Measurements from ENCODE around the gene SRGAP1.
"Not testable (repeated sequence)": the region's sequence is repeated elsewhere in the genome, so short reads cannot be mapped to it uniquely, and the experiment has no call there.

Gene SRGAP1

DNA sequence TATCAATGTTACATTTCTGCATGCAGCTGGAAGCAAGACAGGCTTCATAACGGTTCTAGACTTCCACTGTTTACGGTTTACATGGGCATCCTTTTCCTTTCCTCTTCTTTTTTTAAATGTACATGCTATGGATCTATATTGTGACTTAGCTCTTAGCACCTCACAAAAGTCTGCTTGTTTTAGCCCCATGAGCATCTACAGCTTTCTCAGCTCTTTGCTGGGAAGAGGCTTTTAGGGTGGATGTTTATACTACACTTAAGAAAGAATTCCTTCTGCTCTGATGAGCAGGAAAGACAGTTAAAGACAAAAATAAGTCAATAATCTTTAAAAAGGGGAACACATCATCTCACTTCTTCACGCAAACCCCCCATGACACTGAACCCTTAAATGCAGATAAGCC, 326.2 kb downstream of the SRGAP1 start:
- no peak for DNase-seq (ENCODE audit: low read depth)

DNA sequence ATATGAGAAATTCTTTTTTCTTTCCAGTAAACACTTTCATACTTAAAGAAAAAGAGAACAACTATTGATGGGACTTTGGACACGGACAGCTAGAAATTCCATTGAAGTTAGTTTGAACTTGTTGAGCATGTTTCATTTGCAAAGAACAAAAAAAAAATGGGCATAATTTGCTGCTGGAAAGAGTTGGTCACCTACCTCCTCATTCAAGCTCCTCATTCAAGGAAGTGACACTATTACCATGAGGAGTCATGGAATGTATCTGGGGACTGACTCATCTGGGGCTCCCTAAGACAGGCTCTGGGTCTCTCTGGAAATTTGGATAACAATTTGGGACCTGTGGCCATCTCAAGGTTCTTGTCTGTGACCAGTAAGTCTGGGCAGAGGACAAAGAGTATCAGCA, 327.2 kb downstream of the SRGAP1 start:
- DNase-seq (ENCODE audit: low read depth): peak; percentile 60

DNA sequence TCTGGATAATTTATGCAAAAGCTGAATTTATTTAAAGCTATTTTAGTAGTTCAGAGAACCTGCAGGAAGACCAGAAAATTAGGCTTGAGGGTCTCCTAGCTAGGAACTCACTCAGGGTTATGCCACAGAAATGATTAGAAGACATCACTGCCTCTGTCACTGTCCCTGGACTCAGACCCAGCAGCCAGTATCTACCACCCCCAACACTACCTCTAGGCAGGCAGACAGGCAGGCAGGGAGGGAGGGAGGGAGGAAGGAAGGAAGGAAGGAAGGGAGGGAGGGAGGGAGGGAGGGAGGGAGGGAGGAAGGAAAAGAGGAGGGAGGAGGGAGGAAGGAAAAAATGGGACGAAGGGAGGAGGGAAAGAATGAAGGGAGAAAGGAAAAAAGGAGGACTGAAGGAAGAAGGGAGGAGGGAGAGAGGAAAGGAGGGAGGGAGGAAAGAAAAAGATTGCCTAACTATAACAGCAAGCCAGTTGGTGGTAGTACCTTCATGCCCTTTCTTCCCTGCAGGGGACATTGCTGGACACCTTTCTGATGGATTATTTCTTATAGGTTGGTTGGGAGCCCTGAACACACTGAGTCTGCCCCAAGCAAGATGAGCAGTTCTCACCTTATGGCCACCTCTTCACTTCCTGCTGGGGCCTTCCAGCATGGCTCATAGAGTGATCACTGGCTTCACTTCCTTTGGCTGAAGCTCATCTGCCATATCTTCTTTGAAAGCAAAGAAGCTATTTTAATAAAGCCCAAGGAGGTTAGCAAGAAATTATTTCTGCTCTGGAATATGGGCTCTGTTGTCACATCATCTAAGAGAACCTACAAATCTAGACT, 327.9 kb downstream of the SRGAP1 start:
- no peak for DNase-seq (ENCODE audit: low read depth)

DNA sequence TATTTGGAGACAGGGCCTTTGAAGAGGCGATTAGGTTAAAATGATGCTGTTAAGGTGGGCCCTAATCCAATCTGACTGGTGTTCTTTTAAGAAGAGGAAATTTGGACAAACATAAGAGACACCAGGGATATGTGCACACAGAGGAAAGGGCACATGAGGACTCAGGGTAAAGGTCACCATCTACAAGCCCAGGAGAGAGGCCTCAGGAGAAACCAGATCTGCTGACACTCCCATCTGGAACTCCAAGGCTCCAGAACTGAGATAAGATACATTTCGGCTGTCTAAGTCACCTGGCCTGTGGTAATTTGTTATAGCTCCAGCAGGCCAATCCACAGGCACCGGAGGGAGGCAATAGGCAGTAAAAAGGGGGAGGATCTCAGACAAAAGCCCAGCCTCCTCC, 329.0 kb downstream of the SRGAP1 start:
- DNase-seq (ENCODE audit: low read depth): no peak

DNA sequence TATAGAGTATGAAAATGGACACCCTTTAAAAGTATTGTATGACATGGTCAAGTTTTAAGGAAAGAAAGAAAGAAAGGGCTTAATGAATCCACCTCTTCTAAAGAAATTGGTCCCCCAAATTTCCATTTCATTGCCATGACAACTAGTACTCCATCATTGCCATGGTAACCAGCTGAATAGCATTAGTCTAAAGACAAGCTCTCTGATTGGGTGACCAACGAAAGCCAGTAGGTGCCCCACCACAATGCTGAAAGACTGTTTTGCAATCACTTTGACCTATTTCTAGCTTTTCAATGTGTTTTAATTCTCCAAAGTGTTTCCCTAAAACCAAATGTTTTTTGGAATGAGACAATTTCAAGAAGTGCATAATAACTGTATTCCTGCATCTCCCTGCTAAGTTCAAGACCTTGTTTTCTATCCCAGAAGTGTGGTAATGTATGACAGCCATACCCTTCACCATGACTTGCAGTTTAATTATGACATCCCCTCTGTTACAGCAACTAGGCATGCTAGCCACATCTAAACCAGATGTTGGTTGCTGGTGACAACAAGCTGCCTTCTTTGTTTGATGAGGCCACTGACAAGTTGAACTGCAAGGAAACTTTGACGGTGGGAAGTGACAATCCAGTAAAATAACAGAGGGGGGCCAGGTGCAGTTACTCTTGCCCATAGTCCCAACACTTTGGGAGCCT, 330.9 kb downstream of the SRGAP1 start:
- no peak for DNase-seq (ENCODE audit: low read depth)

DNA sequence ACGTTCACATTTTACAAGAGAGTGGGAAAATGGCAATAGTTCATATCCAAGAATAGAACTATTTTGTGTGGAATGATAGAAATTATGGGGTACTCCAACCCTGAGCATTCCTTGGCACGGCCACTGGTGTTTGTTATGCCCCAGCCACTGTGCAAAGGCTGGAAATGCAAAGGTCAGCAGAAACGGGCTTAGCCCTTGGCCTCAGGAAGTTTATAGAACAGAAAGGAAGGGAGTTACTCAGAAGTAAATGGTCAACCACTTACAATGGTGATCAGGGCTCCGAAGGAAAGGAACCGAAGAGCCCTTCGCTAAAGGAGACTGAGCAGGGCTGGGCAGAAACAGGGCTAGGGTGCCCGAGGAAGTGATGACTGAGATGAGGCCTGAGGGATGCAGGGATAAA, 332.5 kb downstream of the SRGAP1 start:
- DNase-seq (ENCODE audit: low read depth): no peak

DNA sequence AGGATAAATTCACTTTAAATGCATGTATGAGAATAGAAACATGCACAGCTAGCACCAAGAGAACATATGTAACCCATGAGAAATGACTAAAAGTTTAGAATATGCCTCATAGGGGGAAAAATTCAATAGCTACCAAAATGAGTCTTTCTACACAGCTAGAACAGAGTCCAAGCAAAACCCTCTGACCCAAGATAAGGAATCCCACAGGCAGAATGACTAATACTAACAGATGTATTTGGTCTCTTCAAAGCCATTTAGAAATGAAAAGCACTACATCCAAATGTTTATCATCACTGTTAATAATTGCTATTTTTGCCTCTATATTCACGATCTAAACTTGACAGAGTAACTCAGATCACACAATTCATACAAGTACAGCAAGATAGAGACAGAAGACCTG, 333.6 kb downstream of the SRGAP1 start:
- peak; percentile 69 for DNase-seq (ENCODE audit: low read depth)

DNA sequence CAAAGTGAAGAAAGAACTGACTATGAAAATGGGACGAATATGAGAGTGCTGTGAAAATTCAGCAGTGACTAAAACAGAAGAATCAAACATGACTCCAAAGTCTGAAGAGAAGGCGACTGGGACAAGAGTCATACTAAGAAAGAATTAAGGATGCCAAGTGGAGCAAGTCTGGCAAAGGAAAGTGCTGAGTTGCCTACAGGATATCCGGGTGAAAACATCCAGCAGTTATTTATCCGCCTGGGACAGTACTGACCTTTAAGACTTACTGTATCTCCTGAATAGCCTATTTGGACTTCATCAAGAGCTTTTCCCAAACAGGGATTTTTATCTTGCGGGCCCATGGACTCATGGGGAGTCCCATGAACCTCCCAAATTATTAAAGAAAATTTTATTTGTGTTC, 336.5 kb downstream of the SRGAP1 start:
- DNase-seq (ENCODE audit: low read depth): peak; percentile 42

DNA sequence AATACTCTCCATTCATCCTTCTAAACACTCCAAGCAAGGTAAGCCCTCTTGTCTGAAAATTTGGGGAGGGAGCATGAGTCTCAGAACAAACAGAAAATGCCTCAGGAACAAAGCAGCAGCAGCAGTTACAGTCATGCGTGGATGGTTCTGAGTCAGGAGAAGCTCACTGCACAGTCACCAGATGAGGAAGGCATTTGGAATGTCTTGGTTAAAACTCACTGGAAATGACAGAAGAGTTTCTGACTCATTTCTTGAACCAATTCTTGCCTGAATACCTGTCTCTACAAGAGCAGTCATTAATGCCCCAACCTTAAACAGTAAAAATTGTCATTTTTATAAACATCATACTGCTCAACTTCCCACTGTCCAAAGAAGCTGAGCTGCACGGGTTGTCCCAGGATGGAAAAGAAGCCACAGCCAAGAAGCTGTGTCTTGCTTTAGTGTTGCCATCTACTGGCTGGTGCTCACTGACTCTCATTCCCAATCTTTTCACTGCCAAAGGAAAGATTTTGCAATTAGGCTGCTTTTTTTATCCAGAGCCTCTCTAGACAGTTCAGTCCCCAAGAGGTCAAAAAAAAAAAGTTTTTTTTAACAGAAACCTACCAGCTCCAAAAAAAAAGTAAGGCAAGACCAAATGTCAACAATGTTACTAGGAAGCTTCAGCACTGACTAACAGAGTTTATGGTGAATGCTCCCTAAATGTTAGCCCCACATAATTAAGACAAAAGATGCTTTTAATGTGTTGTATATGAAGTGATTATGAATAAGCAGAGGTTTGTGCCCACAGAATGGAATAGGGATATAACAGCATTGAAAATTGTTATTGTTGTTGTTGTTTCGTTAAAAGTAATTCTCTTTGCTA, 337.2 kb downstream of the SRGAP1 start:
- DNase-seq (ENCODE audit: low read depth): peak; percentile 97

DNA sequence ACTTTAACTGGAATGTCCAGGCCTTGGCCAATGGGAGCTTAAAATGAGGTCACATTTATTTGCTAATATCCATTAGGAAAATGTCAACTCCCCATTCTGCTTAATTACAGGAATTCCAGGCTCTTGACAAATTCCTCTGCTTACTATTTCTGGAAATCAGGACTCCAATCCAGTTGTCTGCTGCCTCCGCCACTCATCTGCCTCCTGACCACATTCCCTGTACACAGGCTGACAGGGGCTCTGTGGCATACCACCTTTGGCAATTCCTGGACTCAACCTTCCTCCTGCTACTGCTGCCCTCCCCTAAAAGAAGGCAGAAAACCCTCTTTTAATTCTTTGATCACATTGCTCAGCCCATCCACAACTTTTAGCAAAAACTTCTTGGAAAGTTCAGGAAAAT, 339.7 kb downstream of the SRGAP1 start:
- DNase-seq (ENCODE audit: low read depth): no peak

DNA sequence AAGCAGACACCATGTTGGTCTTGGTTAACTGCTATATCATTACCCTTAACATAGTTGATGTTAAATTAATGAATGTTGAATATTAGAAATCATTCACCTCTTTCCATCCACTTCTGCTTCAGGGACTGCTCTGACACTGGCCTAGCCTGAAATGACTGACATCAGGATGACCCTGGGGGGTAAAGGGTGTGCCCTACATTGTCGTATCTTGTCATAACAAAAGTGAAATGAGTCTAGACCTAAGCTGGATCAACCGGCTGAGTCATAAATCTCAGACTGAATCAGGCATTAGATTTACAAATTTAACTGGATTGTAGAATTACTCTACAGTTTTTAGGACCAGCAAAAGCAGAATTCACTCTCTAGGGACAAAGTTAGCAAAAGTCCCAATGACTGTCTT, 342.3 kb downstream of the SRGAP1 start:
- DNase-seq (ENCODE audit: low read depth): no peak

DNA sequence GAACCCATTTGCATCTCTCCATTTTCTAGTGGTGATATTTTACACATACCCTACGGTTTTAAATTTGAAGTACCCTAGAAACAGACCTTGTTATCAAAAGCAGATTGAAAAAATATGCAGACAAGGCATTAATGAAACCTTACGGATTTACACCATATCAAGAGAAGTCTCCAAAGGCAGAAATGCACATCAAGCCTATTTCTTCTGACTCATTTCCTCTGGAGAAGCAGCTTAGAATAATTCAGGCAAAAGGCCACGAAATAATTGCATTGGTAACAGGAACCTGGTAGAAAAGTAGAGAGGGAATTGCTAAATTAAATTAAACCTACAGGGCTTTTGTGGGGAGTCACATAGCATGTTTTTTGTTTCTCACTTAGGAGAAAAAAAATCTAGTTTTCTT, 342.9 kb downstream of the SRGAP1 start:
- DNase-seq (ENCODE audit: low read depth): no peak

DNA sequence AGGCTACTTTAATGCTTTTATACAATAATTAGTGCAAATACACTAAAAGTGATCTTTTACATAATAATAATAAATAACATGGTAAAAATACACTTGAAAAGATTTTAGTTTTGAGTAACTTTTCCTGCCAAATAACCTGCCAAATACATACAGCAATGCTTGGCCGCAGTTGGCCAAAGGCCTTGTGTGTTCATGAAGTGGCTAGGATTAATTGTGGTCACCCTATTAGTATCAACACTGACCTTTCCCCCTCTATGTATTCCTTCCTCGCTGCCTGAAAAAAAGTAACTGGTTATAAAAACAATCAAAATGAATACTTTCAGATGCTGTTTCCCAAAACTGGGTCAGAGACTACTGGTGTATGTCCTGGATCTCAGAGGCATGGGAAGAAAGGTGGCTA, 343.3 kb downstream of the SRGAP1 start:
- DNase-seq (ENCODE audit: low read depth): no peak

DNA sequence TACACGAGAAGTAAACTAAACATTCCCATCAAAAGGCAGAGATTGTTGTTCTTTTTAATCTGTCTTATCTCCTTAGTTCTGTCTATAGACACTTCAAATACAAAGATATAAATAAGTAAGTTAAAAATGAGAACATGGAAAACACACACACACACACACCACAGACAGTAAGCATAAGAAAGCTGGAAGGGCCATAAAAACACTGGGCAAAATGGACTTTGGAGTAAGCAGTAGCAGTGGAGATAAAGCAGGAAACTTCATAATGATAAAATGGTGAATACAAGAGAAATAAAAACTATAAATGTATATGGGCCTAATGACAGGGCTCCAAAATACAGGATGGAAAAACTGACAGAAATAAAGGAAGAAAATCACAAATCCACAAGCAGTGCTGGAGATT, 345.0 kb downstream of the SRGAP1 start:
- DNase-seq (ENCODE audit: low read depth): no peak

DNA sequence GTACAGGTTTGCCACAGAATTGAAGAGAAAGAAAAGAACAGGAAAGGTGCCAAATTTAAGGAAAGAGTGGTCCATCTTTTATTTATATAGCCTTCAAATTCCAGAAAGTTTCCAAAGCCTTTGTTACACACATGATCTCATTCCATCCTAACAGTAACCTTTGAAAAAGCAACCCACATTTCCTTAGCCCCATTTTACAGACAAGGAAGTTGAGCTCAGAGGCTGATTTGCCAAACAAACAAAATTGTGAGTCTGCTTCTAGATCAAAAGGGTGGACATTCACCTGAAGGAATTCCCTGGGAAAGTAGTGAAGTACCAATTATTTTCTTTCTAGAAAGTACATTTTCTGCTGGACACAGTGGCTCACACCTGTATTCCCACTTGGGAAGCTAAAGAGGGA, 345.6 kb downstream of the SRGAP1 start:
- DNase-seq (ENCODE audit: low read depth): no peak

DNA sequence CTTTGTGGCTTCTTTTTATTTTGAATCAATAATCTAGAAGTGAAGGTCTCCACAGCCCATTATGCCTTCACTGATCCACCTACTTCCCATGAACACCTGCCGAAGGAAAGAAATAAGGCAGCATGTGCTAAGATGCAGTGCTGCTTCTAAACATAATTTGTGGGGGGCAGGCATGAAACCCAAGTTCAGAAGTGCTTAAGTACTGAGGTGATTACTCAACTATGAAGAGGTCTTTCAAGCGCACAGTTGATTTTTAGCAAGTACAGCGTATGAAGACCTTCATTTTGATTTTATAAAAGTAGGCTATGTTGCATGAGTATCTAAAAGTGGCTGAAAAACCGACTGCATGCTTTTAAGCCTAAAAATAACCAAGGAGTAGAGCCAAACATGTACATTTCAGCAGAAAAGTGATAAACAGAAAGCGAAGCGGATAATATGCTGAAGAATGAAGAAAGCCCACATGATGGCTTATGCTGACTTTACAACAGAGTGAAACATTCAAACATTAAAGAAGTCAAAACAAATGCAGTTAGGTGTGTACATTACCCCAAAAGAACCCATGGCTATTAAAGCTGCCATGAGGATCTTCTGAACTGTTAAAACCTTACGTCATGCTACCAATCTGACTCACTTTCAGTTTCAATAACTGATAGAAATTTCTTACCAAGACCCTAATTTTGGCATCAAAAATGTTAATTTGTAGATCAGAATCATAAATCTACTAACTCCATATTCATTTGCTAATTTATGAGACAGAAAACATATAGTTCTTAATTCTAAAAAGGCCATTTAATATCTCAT, 348.3 kb downstream of the SRGAP1 start:
- DNase-seq (ENCODE audit: low read depth): no peak

DNA sequence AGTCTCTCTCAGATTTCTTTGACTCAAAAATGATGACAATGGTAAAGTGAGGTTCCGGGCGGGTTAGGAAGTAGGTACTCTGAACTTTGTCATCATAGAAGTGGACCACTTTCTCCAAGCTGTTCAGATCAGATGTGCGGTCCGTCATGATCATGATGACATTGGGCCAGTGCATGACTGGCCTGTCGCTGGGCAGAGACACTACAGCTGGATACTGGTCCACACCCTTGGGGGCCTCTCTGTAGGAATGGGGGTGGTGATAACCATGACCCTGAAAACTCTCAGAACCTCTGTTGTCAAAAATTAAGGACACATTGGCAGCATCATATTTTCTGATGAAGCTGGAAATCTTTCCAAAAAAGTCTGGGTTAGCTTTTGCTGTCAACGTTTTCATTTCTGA, 349.4 kb downstream of the SRGAP1 start:
- DNase-seq (ENCODE audit: low read depth): no peak

DNA sequence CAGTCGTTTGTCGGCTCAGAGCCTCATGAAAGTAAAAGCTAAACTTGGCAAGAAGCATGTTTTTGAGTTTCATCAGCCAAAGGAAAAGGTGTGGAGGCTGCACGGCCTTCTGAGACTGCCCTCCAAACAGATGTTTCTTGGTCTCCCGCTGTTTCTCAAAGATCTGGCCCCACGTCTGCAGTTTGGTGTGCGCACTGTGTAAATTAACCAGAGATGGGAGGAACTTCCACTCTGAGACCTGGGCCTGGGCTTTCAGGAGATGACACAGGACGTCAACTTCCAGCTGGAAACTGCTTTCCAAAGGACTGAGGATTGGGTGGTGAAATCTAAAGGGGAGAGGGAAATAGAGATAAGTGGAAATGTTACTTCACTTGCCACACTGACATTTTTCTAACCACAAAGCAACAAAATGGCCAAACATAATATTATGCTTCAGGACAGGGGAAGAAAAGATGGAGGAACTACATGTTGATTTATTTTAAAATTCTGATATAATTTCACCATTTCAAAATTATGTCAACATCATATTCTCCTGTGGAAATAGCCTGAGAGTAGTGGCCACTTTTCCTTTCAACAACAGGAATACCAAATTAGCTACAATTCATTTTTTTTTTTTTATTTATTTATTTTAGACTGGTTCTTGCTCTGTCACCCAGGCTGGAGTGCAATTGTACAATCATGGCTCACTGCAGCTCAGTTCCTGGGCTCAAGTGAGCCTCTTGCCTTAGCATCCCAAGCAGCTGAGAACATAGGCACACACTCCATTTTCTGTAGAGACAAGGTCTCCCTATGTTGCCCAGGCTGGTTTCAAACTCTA, 350.0 kb downstream of the SRGAP1 start:
- DNase-seq (ENCODE audit: low read depth): no peak

DNA sequence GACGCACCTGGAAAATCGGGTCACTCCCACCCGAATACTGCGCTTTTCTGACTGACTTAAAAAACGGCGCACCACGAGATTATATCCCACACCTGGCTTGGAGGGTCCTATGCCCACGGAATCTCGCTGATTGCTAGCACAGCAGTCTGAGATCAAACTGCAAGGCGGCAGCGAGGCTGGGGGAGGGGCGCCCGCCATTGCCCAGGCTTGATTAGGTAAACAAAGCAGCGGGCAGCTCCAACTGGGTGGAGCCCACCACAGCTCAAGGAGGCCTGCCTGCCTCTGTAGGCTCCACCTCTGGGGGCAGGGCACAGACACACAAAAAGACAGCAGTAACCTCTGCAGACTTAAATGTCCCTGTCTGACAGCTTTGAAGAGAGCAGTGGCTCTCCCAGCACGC, 351.3 kb downstream of the SRGAP1 start:
- DNase-seq (ENCODE audit: low read depth): not testable (repeated sequence)

DNA sequence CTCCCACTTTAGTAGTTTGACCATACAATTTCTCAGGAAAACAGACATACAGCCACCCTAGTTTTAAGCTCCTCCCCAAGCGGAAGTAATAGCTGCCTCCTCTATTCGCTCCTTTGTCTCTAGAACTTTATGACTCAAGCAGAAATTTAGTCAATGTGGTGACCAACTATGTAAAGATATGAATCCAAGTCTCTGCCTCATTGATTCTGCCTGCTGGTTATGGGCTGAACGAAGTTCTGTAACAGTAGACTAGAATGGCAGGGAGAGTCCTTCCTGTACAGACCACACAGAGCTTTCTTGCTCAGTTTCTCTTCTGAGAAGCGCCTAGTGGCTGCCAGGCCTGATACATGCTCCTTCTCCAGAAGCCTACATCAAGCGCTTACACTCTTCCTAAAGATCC, 358.5 kb downstream of the SRGAP1 start:
- DNase-seq (ENCODE audit: low read depth): no peak

DNA sequence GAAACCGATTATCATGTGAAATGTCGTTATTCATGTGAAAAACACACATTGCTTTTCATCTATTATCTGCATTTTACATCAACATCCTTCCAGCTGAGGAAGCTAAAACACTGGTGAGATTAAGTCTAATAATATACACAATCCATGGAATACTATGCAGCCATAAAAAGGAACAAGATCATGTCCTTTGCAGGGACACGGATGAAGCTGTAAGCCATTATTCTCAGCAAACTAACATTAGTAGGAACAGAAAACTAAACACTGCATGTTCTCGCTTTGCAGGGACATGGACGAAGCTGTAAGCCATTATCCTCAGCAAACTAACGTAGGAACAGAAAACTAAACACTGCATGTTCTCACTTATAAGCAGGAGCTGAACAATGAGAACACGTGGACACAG, 359.3 kb downstream of the SRGAP1 start:
- no peak for DNase-seq (ENCODE audit: low read depth)

All from HS-27A (cell line).